Endothelial cell of umbilical vein (primary cell): ENCODE measurements around the gene NF1. TPM values are rescaled to one million over a fixed set of nuclear protein-coding genes. Genes with fewer than 3 reads are reported as not detected.

Source experiments
- BruUV-seq: library from RNA; stranded (reverse); fragments of 400-500 nt; replicated peaks from 2 replicates; lab custom pipeline; 2021; lab: Mats Ljungman, UMichigan
- CTCF ChIA-PET: fragments of 300-600, 350-600 bp; sonication (Branson Sonifier 250); formaldehyde crosslinking; loops from one replicate; lab custom pipeline; 2021; ENCODE audit warnings: antibody characterized with exemption, inconsistent platforms; lab: Charles Lee
- POLR2A ChIA-PET: fragments of 300-600, 350-600 bp; sonication (Branson Sonifier 250); formaldehyde crosslinking; loops from one replicate; lab custom pipeline; 2021; ENCODE audit warnings: antibody characterized with exemption, inconsistent platforms; lab: Charles Lee
- DNase-seq: peaks from one replicate; pipeline ENCODE4 v3.0.0-alpha.2; 2011; ENCODE audit warnings: low read depth, low spot score
- FAIRE-seq: peaks from 2 replicates; lab custom pipeline; 2011; peaks lifted over from hg19 to GRCh38; lab: Jason Lieb, UNC
- H2AFZ ChIP-seq: 2 replicates; pipeline ENCODE4 v1.6.0; 2012; ENCODE audit warnings: low read depth, low read length, control low read depth, inconsistent platforms
- H3K27ac ChIP-seq: 2 replicates; pipeline ENCODE4 v1.5.1; 2011; ENCODE audit warnings: low read depth, mild to moderate bottlenecking, control low read depth, low read length, moderate library complexity; ENCODE audit not compliant: insufficient read depth
- H3K27me3 ChIP-seq, 2 experiments: 2 replicates each; pipeline versions ENCODE4 v1.6.0 to v1.6.1; 2011; ENCODE audit warnings: low read length in 2 of 2, mixed read lengths in 1 of 2; ENCODE audit not compliant: control insufficient read depth in 2 of 2, insufficient read depth in 2 of 2
- H3K36me3 ChIP-seq, 2 experiments: 2 replicates in 1 of 2; 3 replicates in 1 of 2; pipeline ENCODE4 v1.5.1; 2011; ENCODE audit warnings: low read length in 2 of 2, mild to moderate bottlenecking in 1 of 2, moderate library complexity in 1 of 2; ENCODE audit not compliant: control insufficient read depth in 2 of 2, insufficient read depth in 2 of 2; ENCODE audit errors: extremely low read depth in 1 of 2
- H3K4me1 ChIP-seq: 3 replicates; pipeline ENCODE4 v1.5.1; 2011; ENCODE audit warnings: mild to moderate bottlenecking, low read length; ENCODE audit not compliant: control insufficient read depth, insufficient read depth; ENCODE audit errors: extremely low read depth
- H3K4me2 ChIP-seq: 2 replicates; pipeline ENCODE4 v1.6.1; 2011; ENCODE audit warnings: low read length, control low read depth, mixed read lengths; ENCODE audit not compliant: insufficient read depth
- H3K4me3 ChIP-seq, 3 experiments: fragments of 200-600 bp in 1 of 3; sonication (generic), shearing (Covaris generic) in 1 of 3; replicated peaks in 1 of 3; 2 replicates each; pipeline ENCODE4 v1.5.1; 2011 to 2016; ENCODE audit warnings: control low read depth in 3 of 3, low read length in 3 of 3, mild to moderate bottlenecking in 2 of 3, inconsistent platforms in 1 of 3, low read depth in 1 of 3, moderate library complexity in 1 of 3; ENCODE audit not compliant: insufficient read depth in 1 of 3
- H3K79me2 ChIP-seq: 2 replicates; pipeline ENCODE4 v1.6.0; 2012; ENCODE audit warnings: low read length, inconsistent platforms; ENCODE audit not compliant: control insufficient read depth, insufficient read depth
- H3K9ac ChIP-seq: replicated peaks from 2 replicates; pipeline ENCODE3; 2011; ENCODE audit warnings: low read length, control low read depth; ENCODE audit not compliant: insufficient read depth; ENCODE audit errors: extremely low read depth
- H3K9me1 ChIP-seq: replicated peaks from 3 replicates; pipeline ENCODE4 v1.6.0; 2011; ENCODE audit warnings: mild to moderate bottlenecking, low read length; ENCODE audit not compliant: control insufficient read depth, insufficient read depth; ENCODE audit errors: extremely low read depth
- H3K9me3 ChIP-seq: replicated peaks from 2 replicates; pipeline ENCODE4 v1.5.1; 2012; ENCODE audit warnings: low read length, inconsistent platforms; ENCODE audit not compliant: control insufficient read depth, insufficient read depth
- H4K20me1 ChIP-seq: replicated peaks from 2 replicates; pipeline ENCODE3; 2011; ENCODE audit warnings: mild to moderate bottlenecking, low read length; ENCODE audit not compliant: control insufficient read depth, insufficient read depth; ENCODE audit errors: extremely low read depth
- CTCF ChIP-seq, 2 donors: IDR thresholded peaks; 1 replicate in 1 of 2; 2 replicates in 1 of 2; pipeline ENCODE4 v1.5.1; 2011; ENCODE audit warnings: low read length in 2 of 2, mild to moderate bottlenecking in 2 of 2, moderate library complexity in 2 of 2, control low read depth in 1 of 2, inconsistent platforms in 1 of 2, low read depth in 1 of 2; ENCODE audit not compliant: insufficient read depth in 1 of 2; ENCODE audit errors: extremely low read depth in 1 of 2
- EZH2 ChIP-seq: IDR thresholded peaks from 2 replicates; pipeline ENCODE4 v1.6.1; 2012; ENCODE audit warnings: borderline replicate concordance, low read depth, mild to moderate bottlenecking, moderate library complexity, low read length, inconsistent platforms; ENCODE audit not compliant: severe bottlenecking
- FOS ChIP-seq: IDR thresholded peaks from 2 replicates; pipeline ENCODE4 v1.6.1; 2011; ENCODE audit warnings: mild to moderate bottlenecking, low read length, moderate library complexity, borderline replicate concordance; ENCODE audit not compliant: insufficient read depth
- GATA2 ChIP-seq: IDR thresholded peaks from 2 replicates; pipeline ENCODE4 v1.7.0; 2011; ENCODE audit warnings: low read depth, mild to moderate bottlenecking, moderate library complexity, mixed read lengths, low read length; ENCODE audit not compliant: insufficient read length, insufficient read depth
- JUN ChIP-seq: IDR thresholded peaks from 2 replicates; pipeline ENCODE4 v1.6.1; 2011; ENCODE audit warnings: borderline replicate concordance, low read depth; ENCODE audit not compliant: insufficient read length, insufficient read depth
- MAX ChIP-seq: IDR thresholded peaks from 2 replicates; pipeline ENCODE4 v1.6.1; 2011; ENCODE audit not compliant: insufficient read depth, insufficient read length
- MYC ChIP-seq: IDR thresholded peaks from one replicate; pipeline ENCODE4 v1.6.1; 2011; ENCODE audit warnings: mild to moderate bottlenecking, low read depth, low read length
- POLR2AphosphoS5 ChIP-seq: IDR thresholded peaks from 2 replicates; pipeline ENCODE4 v1.6.1; 2012; ENCODE audit warnings: low read depth, mild to moderate bottlenecking, control low read depth, low read length, moderate library complexity; ENCODE audit not compliant: insufficient read depth
- dilution Hi-C: fragments of 300-500 bp; cut with MboI; formaldehyde crosslinking; loops from one replicate; pipeline ENCODE4 v1.15.0; 2019; ENCODE audit warnings: low sequenced_read_pairs; ENCODE audit not compliant: extremely low pct_ligation_motif_present
- intact Hi-C: fragments of 100-400 bp; cut with micrococcal nuclease; formaldehyde crosslinking; loops from one replicate; pipeline ENCODE4 v1.10.0; 2022
- polyA plus RNA-seq, 4 experiments: library from polyadenylated mRNA; depleted of rRNA in 3 of 4; stranded (reverse) in 3 of 4; unstranded in 1 of 4; fragments of >200 nt; gene quantifications; 2 replicates each; pipeline versions ENCODE4 v1.2.1 to v1.2.3, GENCODE V29; 2011 to 2012; ENCODE audit warnings: missing spikeins in 1 of 4
- total RNA-seq: library from RNA; stranded (reverse); gene quantifications from 2 replicates; pipeline ENCODE4 v1.2.3, GENCODE V29; 2021

The NF1 gene
- total and polyA plus RNA-seq, 2 donors (not counting 3 experiments of a cell fraction or from before 2014, with no cell fraction given), result 13.7 to 42.4 TPM

GRCh38 chr17:31079731-31080130 lies 15.0 kb upstream of the NF1 start:
- FAIRE-seq (no peak), DNase-seq (no peak)
- H3K4me3 ChIP-seq, result no peak overlapping the region
- no peaks in the 10 kb centered on the region for H3K9me1 ChIP-seq
- no peaks in the 10 kb centered on the region for H3K36me3 ChIP-seq
- H3K4me2 ChIP-seq, result no peak overlapping the region
- ChIA-PET CTCF (interaction anchor here (0.8 kb wide), 1 partner anchor 48 kb away, joined by 3 read pairs; no protein-coding TSS in a partner anchor), POLR2A (no interaction called here)
- no peak overlapping the region for H3K9ac ChIP-seq
- H3K79me2 ChIP-seq, result no peaks in the 10 kb centered on the region
- no peaks in the 10 kb centered on the region for H4K20me1 ChIP-seq
- BruUV-seq, result no TSS peak
- no peak overlapping the region for H3K27ac ChIP-seq
- no peaks in the 10 kb centered on the region for H3K27me3 ChIP-seq
- TF ChIP-seq MYC (no peak), EZH2 (no peak), CTCF (IDR thresholded peaks at IDR 0.05; ENCODE audit: extremely low read depth in 1 of 2, insufficient read depth in 1 of 2, low read depth in 1 of 2, low read length in 2 of 2) (no peak), FOS (no peak), GATA2 (no peak), MAX (no peak), POLR2AphosphoS5 (no peak), JUN (no peak)
- H2AFZ ChIP-seq, result no peak overlapping the region
- no peaks in the 10 kb centered on the region for H3K4me1 ChIP-seq
- intact Hi-C loops, result no loop called here
- no peaks in the 10 kb centered on the region for H3K9me3 ChIP-seq
- dilution Hi-C loops, result no loop called here
